D721Med (cell line): Measurements from ENCODE around the gene FBXW12.

Experiments used
- DNase-seq: peaks from one replicate; pipeline ENCODE4 v3.0.0; 2011; ENCODE audit warnings: low spot score; ENCODE audit not compliant: insufficient read length
- FAIRE-seq: peaks from 2 replicates; lab custom pipeline; 2011; peaks lifted over from hg19 to GRCh38; lab: Jason Lieb, UNC
- TF ChIP-seq, protein P1 (sequence below): IDR thresholded peaks from 2 replicates; pipeline ENCODE4 v1.5.1; 2012; ENCODE audit warnings: mild to moderate bottlenecking, control low read depth; ENCODE audit not compliant: insufficient read depth; ENCODE audit errors: missing control alignments

The FBXW12 gene

GRCh38 chr3:48388966-48389365 lies 16.9 kb downstream of the FBXW12 start:
- TF ChIP-seq, protein P1, sequence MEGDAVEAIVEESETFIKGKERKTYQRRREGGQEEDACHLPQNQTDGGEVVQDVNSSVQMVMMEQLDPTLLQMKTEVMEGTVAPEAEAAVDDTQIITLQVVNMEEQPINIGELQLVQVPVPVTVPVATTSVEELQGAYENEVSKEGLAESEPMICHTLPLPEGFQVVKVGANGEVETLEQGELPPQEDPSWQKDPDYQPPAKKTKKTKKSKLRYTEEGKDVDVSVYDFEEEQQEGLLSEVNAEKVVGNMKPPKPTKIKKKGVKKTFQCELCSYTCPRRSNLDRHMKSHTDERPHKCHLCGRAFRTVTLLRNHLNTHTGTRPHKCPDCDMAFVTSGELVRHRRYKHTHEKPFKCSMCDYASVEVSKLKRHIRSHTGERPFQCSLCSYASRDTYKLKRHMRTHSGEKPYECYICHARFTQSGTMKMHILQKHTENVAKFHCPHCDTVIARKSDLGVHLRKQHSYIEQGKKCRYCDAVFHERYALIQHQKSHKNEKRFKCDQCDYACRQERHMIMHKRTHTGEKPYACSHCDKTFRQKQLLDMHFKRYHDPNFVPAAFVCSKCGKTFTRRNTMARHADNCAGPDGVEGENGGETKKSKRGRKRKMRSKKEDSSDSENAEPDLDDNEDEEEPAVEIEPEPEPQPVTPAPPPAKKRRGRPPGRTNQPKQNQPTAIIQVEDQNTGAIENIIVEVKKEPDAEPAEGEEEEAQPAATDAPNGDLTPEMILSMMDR = no peak
- no peak for DNase-seq
- no peak for FAIRE-seq

- no peak for FAIRE-seq
- TF ChIP-seq, protein P1 = no peak
Measured at GRCh38 chr3:48394391-48394790, 22.4 kb downstream of the FBXW12 start.

GRCh38 chr3:48395714-48396113 lies 23.7 kb downstream of the FBXW12 start:
- FAIRE-seq (no peak), DNase-seq (no peak)
- TF ChIP-seq, protein P1 = no peak

More at GRCh38 chr3:48394391-48394790, 22.4 kb downstream of the FBXW12 start:
- no peak for DNase-seq

DNA sequence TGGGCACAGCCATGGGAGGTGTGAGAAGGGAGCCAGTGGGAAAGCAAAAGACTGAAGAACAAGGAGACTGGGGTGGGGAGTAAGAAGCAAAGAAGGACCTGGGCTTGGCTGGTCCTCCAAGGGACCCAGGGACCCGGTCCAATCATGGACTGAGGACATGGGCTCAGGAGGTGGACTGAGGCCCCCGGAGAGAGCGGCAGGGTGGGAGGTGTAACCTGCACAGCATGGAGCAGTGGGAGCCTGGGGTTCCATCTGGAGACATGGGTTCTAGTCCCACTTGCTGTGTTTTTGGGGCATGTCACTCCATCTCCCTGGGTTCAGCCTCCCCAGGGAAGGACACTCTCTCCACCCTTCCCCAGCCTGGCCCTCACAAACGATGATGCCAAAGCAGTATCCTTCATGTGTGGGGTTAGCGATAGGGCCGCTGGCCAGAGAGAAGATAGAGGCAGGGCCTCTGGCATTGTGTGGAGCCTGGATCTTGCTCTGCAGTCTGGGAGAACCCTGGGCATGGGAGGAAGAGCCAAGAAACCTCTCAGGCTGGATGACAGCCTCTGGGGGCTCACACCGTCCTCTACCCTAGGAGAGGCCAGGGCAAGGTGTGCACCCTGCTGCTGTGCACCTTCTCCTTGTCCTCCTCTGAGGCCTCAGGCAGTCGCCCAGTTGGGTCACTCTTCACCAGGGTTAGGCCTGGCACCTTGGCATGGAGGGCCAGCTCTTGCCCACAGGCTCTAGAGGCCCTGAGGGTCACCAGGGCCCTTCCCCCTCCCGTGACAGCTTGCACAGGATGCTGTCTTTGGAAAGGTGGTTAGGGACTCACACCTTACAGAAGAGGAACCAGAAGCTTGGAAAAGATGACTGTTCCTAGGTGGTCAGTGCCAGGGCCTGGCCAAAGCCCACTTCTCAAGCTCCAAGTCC lies 26.0 kb downstream of the FBXW12 start:
- TF ChIP-seq, protein P1 = no peak
- FAIRE-seq (no peak), DNase-seq (no peak)

DNA sequence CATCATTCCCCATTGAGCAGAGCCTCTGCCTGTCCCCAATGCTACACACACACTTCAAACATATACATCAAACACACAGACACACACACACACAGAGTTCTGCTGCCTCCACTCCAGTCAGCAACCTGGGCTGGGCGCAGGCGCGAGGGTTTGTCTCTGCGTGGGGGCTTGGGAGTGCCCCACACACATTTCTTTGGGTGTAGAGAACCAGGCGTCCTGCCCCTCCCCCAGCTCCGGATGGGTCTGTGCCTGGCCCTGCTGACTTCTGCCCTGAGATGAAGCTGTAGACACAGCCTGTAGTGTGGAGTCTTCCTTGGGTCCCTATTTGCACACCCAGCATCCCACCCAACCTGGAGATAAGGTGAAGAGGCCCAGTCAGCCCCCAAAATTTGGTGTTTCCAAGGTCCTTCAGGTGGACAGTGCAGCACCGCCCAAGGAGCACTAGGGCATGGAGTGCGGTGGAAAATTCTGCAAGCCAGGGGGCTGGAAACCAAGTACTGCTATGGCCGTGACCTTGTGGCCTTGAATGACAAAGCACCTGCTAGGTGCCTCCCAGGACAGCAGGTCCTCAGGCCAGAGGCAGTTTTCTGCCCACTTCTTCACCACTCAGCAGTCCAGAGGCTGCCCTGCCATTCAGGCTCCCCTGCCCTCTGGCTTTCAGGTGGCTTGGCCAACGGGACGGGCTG lies 26.8 kb downstream of the FBXW12 start:
- TF ChIP-seq, protein P1 = no peak
- FAIRE-seq (no peak), DNase-seq (no peak)

DNA sequence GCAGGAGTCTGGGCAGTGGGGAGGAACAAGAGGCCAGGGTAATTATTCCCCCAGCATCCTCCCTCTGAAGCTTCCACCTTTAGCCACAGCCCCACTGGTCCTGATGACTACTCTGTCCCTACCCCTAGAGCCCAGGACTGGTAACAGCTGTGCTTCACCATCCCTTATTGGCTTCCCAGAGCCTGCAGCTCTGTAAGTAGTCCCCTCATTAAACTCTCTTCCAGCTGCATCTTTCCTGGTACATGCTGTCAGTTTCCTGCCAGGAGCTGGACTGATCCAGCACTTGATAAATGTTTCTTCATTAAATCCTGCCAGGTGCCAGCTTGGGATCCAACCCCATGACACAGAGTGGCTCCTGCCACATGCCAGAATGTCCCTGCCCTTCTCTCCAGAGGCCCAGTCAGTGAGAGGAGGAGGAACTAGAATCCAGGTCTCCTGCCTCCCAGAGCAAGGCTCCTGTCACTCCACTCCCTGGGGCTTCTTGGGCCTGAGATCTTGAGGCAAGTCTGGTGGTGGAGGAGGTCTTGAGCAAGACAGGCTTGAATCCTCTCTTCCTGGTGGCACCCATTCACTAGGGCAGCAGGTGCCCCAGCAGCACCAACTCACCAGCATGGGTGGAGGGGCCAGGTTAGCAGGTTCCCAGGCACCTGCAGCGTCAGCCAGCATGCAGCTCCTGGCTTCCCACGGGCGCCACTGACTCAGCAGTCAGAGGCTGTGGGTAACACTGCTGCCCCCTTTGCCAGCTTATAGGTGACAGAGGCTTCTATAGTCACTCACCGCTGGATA lies 27.6 kb downstream of the FBXW12 start:
- DNase-seq (peak; percentile 10), FAIRE-seq (no peak)
- TF ChIP-seq, protein P1 = no peak
